ENCODE data around the gene CD24.

DNA sequence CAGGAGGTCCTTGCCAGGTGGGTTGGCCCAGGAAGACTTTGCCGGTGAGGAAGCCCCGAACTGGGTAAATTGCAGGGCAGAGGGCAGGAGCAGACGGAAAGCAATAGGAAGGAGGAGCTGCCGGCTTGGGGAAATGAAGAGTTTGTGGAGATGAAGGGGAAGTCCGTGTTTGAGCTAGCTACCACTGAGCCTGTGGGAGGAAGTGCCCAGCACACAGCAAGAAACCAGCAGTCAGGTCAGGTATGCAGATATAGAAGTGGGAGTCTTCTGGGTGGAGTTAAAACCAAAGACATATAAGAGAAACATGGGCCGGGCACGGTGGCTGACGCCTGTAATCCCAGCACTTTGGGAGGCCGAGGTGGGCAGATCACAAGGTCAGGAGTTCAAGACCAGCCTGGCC lies 34.7 kb downstream of the CD24 start:
- TF ChIP-seq, protein P1, sequence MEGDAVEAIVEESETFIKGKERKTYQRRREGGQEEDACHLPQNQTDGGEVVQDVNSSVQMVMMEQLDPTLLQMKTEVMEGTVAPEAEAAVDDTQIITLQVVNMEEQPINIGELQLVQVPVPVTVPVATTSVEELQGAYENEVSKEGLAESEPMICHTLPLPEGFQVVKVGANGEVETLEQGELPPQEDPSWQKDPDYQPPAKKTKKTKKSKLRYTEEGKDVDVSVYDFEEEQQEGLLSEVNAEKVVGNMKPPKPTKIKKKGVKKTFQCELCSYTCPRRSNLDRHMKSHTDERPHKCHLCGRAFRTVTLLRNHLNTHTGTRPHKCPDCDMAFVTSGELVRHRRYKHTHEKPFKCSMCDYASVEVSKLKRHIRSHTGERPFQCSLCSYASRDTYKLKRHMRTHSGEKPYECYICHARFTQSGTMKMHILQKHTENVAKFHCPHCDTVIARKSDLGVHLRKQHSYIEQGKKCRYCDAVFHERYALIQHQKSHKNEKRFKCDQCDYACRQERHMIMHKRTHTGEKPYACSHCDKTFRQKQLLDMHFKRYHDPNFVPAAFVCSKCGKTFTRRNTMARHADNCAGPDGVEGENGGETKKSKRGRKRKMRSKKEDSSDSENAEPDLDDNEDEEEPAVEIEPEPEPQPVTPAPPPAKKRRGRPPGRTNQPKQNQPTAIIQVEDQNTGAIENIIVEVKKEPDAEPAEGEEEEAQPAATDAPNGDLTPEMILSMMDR (IDR thresholded peaks at IDR 0.05; ENCODE audit: insufficient read depth, low read length, poor library complexity, severe bottlenecking), result no peak
- TF ChIP-seq EZH2phosphoT487 (conservative IDR thresholded peaks at IDR 0.05; ENCODE audit: low read length), result no peak

All from SU-DHL-6 (cell line).